Measurements from ENCODE around the gene USP12. TPM values are rescaled to one million over a fixed set of nuclear protein-coding genes. Genes with fewer than 3 reads are reported as not detected.

The USP12 gene
- total RNA-seq, 1 experiment from 2014 or later: 26.1 TPM

DNA sequence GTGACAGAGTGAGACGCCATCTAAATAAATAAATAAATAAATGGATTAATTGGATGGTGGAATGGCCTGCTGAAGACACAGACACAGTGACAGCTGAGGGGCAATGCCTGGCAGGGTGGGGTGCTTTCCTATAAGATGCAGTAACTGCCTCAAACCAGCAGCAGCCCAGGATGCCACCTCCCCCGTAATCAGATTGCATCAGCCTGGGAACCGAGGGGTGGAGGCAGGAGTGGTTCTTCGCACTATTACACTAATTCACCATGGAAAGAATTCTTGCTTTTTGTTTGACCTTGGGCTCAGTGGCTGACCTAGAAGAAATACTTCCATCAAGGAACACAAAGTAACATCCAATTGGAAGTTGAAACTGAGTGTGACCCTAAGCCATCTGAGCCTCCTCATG, 31.6 kb upstream of the USP12 start (continued):
- TF ChIP-seq, protein P1, sequence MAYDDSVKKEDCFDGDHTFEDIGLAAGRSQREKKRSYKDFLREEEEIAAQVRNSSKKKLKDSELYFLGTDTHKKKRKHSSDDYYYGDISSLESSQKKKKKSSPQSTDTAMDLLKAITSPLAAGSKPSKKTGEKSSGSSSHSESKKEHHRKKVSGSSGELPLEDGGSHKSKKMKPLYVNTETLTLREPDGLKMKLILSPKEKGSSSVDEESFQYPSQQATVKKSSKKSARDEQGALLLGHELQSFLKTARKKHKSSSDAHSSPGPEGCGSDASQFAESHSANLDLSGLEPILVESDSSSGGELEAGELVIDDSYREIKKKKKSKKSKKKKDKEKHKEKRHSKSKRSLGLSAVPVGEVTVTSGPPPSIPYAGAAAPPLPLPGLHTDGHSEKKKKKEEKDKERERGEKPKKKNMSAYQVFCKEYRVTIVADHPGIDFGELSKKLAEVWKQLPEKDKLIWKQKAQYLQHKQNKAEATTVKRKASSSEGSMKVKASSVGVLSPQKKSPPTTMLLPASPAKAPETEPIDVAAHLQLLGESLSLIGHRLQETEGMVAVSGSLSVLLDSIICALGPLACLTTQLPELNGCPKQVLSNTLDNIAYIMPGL (CRISPR knock-in tag; IDR thresholded peaks at IDR 0.05): no peak
- TF ChIP-seq, protein P2, sequence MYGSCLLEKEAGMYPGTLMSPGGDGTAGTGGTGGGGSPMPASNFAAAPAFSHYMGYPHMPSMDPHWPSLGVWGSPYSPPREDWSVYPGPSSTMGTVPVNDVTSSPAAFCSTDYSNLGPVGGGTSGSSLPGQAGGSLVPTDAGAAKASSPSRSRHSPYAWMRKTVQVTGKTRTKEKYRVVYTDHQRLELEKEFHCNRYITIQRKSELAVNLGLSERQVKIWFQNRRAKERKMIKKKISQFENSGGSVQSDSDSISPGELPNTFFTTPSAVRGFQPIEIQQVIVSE (CRISPR knock-in tag; IDR thresholded peaks at IDR 0.05; ENCODE audit: borderline replicate concordance): no peak

DNA sequence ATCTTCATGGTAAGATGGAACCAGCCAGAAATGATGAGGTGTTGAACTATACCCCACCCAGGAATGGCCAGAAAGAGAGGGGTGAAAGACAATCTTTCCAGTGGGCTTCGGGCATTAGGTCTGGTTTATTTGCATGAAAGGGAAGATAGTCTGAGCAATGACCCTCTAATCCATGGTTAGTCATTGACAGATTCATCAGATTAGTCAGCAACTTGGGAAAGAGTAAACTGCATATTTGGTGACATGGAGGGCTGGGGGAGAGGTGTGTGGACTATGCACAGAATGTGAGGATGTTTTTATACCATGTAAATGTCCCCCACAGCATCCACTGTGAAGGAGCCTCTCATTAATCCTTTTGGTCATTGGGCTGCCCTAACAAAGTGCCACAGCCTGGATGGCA, 30.1 kb upstream of the USP12 start:
- Mint-ChIP-seq H3K4me3 (no peak overlapping the region), H3K9me3 (no peaks in the 10 kb centered on the region), H3K27me3 (ENCODE audit: low read depth) (peaks cover 3% of the 10 kb centered on the region), H3K36me3 (no peaks in the 10 kb centered on the region), H3K27ac (no peak overlapping the region), H3K4me1 (peaks cover 10% of the 10 kb centered on the region; the same call in 1 of the 2 replicates)
- CTCF ChIA-PET: no interaction called here
- POLR2A ChIA-PET: no interaction called here
- no peak for ATAC-seq
- DNase-seq (ENCODE audit: low spot score): no peak
- TF ChIP-seq JAZF1 (CRISPR knock-in tag; IDR thresholded peaks at IDR 0.05): no peak
- TF ChIP-seq RORB (CRISPR knock-in tag; IDR thresholded peaks at IDR 0.05): no peak
- TF ChIP-seq, protein P3, sequence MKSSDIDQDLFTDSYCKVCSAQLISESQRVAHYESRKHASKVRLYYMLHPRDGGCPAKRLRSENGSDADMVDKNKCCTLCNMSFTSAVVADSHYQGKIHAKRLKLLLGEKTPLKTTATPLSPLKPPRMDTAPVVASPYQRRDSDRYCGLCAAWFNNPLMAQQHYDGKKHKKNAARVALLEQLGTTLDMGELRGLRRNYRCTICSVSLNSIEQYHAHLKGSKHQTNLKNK (CRISPR knock-in tag; IDR thresholded peaks at IDR 0.05): no peak
- TF ChIP-seq, protein P4, sequence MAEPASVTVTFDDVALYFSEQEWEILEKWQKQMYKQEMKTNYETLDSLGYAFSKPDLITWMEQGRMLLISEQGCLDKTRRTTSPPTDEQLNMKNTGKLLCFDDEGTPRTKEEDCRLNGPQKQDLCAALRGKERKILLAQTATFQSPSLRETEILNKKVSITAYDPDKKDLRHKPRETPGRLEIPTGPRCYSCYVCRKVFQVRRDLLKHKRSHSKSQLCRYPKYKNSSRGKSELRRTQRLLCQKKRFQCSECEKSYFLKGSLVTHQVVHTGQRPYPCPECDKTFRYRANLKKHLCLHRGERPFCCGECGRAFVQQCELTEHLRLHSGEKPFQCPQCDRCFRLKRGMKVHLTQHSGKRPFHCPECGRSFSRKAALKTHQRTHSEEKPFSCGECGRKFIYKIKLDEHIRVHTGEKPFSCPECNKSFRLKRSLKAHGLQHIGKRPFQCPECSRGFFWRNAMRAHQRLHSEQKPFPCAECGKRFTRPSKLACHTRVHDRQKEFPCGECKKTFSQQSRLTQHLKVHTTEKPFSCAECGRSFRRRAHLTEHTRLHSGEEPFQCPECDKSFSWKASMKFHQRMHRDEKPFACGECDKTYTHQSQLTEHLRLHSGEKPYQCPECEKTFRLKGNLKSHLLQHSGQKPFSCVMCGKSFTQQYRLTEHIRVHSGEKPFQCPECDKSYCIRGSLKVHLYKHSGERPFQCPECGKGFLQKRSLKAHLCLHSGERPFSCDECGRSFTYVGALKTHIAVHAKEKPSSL (CRISPR knock-in tag; conservative IDR thresholded peaks at IDR 0.05): no peak
- TF ChIP-seq NFE2L1 (CRISPR knock-in tag; IDR thresholded peaks at IDR 0.05): no peak
- TF ChIP-seq IRF2 (CRISPR knock-in tag; IDR thresholded peaks at IDR 0.05; ENCODE audit: borderline replicate concordance, low read depth): no peak
- TF ChIP-seq, protein P1 (CRISPR knock-in tag; IDR thresholded peaks at IDR 0.05): no peak
- TF ChIP-seq, protein P5, sequence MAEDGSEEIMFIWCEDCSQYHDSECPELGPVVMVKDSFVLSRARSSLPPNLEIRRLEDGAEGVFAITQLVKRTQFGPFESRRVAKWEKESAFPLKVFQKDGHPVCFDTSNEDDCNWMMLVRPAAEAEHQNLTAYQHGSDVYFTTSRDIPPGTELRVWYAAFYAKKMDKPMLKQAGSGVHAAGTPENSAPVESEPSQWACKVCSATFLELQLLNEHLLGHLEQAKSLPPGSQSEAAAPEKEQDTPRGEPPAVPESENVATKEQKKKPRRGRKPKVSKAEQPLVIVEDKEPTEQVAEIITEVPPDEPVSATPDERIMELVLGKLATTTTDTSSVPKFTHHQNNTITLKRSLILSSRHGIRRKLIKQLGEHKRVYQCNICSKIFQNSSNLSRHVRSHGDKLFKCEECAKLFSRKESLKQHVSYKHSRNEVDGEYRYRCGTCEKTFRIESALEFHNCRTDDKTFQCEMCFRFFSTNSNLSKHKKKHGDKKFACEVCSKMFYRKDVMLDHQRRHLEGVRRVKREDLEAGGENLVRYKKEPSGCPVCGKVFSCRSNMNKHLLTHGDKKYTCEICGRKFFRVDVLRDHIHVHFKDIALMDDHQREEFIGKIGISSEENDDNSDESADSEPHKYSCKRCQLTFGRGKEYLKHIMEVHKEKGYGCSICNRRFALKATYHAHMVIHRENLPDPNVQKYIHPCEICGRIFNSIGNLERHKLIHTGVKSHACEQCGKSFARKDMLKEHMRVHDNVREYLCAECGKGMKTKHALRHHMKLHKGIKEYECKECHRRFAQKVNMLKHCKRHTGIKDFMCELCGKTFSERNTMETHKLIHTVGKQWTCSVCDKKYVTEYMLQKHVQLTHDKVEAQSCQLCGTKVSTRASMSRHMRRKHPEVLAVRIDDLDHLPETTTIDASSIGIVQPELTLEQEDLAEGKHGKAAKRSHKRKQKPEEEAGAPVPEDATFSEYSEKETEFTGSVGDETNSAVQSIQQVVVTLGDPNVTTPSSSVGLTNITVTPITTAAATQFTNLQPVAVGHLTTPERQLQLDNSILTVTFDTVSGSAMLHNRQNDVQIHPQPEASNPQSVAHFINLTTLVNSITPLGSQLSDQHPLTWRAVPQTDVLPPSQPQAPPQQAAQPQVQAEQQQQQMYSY (CRISPR knock-in tag; IDR thresholded peaks at IDR 0.05): no peak
- TF ChIP-seq MYBL2 (CRISPR knock-in tag; IDR thresholded peaks at IDR 0.05): no peak
- TF ChIP-seq JUN (CRISPR knock-in tag; IDR thresholded peaks at IDR 0.05): no peak
- TF ChIP-seq, protein P6, sequence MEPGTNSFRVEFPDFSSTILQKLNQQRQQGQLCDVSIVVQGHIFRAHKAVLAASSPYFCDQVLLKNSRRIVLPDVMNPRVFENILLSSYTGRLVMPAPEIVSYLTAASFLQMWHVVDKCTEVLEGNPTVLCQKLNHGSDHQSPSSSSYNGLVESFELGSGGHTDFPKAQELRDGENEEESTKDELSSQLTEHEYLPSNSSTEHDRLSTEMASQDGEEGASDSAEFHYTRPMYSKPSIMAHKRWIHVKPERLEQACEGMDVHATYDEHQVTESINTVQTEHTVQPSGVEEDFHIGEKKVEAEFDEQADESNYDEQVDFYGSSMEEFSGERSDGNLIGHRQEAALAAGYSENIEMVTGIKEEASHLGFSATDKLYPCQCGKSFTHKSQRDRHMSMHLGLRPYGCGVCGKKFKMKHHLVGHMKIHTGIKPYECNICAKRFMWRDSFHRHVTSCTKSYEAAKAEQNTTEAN (CRISPR knock-in tag; IDR thresholded peaks at IDR 0.05): no peak
- no peak for TF ChIP-seq GRHL2 (CRISPR knock-in tag; IDR thresholded peaks at IDR 0.05; ENCODE audit: insufficient replicate concordance, severe bottlenecking)
- TF ChIP-seq, protein P7, sequence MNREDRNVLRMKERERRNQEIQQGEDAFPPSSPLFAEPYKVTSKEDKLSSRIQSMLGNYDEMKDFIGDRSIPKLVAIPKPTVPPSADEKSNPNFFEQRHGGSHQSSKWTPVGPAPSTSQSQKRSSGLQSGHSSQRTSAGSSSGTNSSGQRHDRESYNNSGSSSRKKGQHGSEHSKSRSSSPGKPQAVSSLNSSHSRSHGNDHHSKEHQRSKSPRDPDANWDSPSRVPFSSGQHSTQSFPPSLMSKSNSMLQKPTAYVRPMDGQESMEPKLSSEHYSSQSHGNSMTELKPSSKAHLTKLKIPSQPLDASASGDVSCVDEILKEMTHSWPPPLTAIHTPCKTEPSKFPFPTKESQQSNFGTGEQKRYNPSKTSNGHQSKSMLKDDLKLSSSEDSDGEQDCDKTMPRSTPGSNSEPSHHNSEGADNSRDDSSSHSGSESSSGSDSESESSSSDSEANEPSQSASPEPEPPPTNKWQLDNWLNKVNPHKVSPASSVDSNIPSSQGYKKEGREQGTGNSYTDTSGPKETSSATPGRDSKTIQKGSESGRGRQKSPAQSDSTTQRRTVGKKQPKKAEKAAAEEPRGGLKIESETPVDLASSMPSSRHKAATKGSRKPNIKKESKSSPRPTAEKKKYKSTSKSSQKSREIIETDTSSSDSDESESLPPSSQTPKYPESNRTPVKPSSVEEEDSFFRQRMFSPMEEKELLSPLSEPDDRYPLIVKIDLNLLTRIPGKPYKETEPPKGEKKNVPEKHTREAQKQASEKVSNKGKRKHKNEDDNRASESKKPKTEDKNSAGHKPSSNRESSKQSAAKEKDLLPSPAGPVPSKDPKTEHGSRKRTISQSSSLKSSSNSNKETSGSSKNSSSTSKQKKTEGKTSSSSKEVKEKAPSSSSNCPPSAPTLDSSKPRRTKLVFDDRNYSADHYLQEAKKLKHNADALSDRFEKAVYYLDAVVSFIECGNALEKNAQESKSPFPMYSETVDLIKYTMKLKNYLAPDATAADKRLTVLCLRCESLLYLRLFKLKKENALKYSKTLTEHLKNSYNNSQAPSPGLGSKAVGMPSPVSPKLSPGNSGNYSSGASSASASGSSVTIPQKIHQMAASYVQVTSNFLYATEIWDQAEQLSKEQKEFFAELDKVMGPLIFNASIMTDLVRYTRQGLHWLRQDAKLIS (CRISPR knock-in tag; IDR thresholded peaks at IDR 0.05; ENCODE audit: borderline replicate concordance): no peak
- no peak for TF ChIP-seq NFATC4 (CRISPR knock-in tag; IDR thresholded peaks at IDR 0.05)
- TF ChIP-seq PRRX2 (CRISPR knock-in tag; IDR thresholded peaks at IDR 0.05): no peak
